Measurements from ENCODE around the gene DIPK1A.
"Not testable (repeated sequence)": the region's sequence is repeated elsewhere in the genome, so short reads cannot be mapped to it uniquely, and the experiment has no call there.

DIPK1A gene

DNA sequence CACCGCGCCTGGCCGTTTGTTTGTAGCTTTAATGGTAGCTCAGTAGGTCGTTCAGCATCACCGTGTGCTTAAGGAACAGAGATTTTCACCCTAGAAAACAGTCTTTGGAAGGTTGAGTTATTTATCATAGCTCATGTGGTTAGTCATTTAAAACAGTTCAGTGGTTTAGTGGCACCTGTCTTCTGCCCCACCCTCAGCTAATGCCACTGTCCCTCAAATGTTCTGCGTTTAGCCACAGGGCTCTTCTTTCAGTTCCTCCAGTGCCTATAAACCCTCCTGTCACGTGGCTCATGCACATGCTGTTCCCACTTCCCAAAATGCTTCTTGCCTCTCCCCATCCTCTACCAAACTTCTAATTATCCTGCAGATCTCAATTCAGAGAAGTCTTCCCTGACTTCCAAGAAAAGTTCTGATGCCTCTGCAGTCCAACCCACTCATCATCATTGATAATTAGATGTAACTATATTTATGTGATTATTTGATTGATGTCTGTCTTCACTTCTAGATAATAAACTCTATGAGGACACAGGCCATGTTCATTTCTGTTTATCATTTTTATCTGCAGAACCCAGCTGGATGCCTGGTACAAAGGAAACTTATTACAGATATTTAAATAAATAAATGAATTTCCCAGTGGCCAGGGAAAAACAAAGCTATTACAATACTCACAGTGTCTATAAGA is 14.4 kb upstream of the DIPK1A start:
- peak; percentile 41 to 50 (median 43) for DNase-seq

DNA sequence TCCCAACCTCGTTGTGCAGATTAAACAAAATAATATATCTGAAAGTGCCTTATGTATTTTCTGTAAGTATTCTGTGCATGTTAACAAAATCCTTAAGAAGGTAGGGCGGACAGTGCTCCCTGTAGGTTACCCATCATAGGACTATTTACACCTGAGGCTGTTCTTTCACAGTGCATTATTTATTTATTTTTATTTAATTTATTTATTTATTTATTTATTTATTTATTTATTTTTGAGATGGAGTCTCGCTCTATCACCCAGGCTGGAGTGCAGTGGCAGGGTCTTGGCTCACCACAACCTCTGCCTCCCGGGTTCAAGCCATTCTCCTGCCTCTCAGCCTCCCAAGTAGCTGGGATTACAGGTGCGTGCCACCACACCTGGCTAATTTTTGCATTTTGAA is 12.8 kb upstream of the DIPK1A start:
- DNase-seq: not testable (repeated sequence)

DNA sequence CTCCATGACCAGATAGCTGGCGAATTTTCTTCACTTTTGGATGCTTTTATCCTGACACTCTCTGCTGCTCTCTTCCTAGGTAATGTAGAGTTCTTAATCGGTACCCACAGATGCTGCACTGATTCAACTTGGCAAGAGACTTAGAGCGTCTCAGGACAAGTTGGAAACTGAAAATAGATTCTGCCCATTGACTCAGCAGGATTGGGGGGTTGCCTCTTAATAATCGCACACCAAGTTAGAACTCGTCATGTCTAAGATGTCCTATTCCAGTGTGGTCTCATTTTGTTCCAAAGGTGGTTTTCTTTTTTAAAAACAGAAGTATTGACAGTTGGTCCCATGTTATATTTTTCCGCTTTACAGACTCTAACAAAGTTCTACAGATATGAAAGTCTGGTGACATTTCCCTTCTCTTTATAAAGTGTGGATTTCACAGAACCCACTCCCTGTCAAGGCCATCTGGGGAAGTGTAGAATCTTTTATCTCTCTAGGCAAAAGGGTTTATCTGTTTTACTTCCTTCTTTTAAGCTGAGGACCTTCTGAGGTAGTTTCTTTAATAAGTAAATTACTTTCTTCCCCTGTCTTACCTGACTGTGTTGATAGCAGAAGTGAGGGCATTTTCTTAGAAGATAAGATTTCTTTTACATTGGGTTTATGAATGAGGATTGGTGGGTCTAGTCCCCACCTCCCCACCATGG is 12.1 kb upstream of the DIPK1A start:
- DNase-seq: peak; percentile 51 to 75 (median 65)

DNA sequence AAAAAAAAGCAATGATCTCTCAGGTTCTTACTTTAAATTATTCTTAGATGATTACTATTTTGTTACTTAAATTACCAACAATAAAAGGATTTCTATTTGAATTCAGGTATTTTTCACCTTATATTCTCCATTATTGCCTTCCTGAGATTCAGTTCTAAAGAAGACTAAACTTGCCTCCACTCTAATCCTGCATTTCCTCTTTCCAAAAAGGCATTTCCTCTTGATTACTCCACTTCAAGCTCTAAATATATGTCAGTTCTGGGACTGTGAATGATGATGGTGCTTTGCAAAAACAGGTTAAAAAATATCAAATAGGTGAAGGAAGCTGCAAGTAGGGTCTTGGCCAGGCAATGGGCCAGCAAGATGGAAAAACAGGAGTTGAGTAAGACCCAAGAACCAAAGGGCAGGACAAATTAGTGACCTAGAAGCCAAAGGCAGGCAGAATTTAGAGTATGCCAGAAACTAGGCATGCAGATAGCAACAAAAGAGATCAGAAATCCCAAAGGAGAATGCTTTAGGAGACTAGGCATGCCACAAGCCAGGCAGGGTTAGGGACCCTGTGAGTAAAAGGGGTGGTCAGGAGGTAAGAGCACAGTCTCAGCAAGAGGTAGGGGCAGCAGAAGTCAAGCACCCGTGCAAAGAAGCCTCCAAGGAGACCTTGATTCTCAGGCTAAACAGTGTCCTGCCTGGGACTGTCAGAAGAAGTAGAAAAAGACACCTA is 11.3 kb upstream of the DIPK1A start:
- peak in 2 of 3 donors; percentile 38 to 48 for DNase-seq

DNA sequence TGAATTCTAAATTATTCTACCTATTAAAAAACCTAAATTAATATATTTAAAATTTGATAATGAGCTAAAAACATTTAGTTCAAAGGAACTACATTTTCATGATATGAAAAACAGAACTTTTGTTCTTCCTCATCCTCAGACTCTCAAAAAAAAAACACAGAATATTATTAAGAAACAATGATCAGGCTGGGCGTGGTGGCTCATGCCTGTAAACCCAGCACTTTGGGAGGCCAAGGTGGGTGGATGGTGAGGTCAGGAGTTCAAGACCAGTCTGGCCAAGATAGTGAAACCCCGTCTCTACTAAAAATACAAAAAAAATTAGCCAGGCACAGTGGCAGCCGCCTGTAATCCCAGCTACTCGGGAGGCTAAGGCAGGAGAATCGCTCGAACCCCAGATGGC is 10.7 kb upstream of the DIPK1A start:
- not testable (repeated sequence) for DNase-seq

DNA sequence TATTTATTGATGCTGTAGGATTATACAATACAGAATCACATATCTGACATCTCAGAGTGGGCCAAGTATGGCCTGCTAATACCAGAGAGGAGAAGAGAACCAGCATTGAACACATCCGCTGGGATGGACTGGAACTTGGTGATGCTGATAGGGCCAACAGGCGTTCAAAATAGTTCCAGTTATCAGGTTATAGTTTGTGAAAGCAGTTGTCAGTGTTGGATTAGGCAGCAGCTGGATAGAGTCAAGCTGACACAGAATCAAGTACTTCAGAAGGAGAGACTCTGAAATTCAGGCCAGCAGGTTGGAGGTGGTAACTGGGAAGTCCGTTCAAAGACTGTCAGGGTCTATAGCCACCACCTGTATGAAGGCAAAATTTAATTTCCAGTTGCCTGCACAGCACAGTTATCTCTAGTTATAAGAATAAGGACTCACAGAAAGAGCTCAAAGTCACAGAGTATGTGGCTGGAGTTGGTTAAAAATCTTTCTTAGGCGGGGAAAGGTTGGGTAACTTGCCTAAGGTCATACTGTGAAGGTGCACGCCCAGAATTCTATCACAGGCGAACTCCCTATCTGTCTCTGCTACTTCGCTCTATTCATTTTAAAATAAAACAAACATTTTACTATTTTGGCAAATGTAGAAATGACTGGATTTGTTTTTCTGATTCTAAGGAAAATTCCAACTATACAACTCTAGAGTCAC is 9.9 kb upstream of the DIPK1A start:
- DNase-seq: no peak

DNA sequence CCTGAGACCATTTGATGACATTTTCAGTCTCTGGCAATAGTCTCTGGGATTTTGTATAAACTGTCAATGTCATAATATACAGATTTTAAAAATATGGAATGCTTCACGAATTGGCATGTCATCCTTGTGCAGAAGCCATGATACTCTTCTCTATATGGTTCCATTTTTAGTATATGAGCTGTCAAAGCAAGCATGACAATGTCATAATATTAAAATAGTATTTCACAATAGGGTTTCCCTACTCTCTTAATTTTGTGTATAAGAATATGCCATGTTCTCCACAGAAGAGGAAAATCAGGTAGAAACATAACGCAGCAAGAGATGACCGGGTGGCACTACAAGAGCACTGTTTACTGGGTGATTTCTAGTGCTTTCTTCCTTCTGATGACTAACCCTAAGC is 8.3 kb upstream of the DIPK1A start:
- peak in 2 of 3 donors; percentile 50 to 52 for DNase-seq

DNA sequence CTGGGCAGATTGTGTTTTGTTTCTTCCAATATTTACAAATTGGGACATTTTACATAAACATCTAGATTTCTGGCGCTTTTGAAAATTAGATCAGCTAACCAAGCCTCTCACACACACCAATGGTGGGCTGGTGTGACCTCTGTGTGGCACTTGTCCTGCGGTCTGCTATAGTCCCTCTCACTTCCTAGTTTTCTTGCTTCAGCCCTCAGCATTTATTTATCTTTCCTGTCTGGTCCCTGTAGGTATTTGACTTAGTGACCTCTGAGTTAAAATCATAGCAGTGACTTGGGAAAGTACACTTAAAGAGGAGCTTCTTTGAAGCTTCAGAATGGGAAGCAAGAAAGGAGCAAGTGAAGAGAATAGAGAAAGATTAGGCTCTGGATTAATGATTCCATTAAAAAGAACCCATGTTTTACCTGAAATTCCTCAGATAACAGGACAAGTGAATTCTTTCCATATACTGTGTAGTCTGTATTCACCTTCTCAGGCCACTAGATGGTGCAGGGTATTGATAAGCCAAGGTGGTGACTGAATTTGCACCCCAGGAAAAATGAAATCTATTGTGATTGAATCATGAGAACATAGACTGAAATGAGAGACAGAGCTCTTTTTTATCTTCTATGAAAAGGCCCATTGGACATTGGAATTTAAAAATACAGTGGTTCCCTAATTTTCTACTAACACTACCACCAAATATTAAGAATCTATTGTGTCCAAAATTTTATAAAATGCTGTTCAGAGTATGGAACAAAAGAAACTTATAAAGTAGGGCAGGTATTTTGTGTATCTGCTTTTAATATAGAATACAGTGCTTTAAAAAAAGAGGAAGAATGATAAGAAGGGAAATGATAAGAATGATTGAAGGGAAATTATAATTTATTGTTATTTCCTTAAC is 7.1 kb upstream of the DIPK1A start:
- peak; percentile 27 to 38 (median 28) for DNase-seq

DNA sequence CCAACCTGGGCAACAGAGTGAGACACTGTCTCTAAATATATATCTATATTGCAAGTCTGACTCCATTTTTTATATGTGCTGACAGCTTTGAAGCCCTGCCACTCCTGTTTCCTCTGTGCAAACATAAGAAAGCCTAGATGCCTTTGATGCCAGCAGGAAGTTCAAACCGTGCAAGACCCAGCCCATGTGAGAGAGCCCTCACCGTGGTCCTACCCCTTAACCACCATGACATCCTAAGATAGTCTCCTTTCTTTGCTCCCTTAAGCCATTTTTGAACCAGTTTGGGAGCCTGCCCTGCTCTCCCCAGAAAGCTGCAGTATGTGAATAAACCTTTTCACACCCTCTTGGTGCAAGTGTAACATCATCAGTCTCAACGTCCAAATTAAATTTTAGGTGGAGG is 3.7 kb upstream of the DIPK1A start:
- DNase-seq: no peak

DNA sequence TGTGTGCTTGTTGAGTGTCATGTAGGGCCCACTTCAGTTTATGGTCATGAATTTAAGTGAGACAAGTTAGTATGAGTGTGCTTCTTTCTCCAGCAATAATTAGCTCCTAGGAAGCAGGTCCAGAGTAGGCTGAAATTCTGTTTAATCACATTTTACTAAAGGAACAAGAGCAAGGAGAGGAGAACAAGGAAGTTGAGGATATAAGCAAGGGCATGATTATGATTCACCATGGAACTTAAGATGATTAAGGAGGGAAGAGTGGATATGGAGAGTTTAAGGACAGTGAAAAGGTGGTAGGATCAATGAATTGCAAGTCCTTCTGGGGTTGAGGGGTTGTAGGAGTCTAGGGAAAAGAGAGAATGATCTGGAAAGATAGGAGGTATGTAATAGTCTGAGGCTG is 3.1 kb upstream of the DIPK1A start:
- DNase-seq: peak; percentile 28 to 66 (median 64)

DNA sequence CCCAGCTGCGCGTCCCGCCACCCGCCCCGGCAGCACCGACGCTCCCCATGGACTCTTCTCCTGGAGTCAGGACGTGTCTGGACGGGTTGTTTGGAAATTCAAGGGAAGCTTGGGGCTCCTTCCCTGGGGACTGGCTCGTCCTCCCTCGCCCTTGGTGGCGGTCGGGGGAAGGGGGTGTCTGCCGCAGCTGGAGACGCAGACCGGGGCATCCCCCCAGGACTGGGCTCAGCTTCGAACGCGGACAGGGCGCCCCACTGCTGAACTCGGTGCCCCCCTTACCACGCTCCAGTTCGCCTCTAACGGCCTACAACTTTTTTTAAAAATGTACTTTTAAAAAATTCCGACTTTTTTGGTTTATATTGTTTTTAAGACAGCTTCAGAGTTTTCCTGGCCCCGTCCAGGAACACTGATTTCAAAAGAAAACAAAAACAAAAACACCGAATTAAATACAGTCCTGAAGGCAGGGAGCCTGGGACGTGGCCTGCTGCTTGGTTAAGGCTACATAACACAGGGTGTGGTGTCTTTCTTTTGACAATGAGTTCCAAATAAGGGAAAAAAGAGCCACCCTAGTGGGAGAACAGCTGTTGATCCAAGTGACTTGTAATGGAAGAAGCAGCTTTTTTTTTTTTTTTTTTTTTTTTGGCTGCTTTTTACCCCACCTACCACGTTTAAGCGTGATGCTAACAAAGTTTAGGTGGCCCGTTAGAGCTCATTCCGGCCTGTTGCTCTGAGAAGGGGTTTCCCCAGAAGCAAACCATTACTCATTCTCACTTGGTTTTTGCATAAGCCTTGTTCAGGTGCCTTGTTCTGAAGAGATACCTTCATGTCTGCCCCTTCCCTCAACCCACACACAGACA is 862 bp upstream of the DIPK1A start:
- DNase-seq: peak; percentile 56 to 63 (median 62)

DNA sequence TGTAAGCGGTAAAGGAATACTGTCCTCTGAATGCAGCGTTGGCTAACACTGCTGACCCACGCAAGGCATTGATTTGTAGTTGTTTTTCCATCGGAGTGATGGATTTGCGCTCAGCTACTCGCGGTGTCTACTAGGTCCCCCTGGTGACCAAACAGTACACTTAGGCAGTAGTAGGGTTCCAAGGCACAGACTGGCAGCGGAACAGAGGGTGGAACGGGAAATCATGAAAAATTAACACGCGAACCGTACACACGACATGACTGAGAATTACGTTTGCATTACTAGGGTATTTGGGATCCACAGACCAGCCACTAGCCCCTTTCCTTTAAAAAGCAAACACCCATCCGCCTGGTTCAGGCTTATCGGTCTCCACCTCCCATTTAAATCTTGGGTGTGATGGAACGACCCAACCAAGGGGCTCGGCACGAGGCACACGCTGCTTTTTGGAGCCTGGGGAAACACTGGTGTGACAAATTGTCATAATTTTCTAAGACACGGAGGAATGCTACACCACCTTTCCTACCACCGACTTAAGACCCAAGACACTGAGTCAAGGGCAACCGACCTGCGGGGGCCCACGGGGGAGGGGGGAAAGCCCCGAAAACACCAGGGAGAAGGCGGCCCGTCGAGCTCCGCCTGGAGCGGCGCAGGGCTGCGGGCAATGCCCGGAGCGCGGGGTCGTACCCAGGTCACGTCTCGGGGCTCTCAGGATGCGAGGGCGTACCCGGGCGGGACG is 699 bp downstream of the DIPK1A start:
- peak; percentile 79 to 87 (median 82) for DNase-seq

DNA sequence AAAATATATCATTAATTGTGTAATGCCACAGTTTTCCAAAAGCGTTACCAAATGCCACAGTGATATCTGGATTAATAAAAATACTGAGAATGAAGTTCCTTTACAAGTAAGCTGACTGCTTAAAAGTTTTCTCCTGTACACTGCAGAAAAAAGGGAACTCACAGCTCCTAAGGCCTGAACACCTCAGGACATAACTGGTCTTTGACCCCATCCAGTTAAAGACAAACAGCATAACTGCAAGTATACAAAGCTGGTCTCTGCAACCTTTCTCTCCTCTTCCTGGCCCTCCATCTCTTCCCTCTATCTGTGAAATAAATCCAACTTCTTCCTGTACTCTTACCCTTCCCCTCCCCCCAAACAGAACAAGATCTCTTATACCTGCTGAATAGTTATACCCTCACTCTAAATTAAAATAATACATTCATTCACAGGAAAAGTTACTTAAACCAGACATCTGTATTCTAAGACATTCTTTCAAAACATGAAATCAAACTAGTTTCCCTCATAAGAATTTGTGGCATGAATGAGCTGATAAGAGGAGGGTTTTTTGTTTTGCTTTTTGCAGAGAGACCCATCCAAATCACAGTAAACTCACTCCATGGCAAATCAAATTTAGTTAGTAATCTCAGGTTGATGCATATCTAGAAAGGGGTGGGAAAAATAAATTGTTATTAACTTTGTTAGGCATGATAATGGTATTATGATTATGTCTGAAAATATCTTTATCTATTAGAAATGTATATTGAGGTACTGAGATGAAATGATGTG is 2.9 kb downstream of the DIPK1A start:
- DNase-seq: no peak

DNA sequence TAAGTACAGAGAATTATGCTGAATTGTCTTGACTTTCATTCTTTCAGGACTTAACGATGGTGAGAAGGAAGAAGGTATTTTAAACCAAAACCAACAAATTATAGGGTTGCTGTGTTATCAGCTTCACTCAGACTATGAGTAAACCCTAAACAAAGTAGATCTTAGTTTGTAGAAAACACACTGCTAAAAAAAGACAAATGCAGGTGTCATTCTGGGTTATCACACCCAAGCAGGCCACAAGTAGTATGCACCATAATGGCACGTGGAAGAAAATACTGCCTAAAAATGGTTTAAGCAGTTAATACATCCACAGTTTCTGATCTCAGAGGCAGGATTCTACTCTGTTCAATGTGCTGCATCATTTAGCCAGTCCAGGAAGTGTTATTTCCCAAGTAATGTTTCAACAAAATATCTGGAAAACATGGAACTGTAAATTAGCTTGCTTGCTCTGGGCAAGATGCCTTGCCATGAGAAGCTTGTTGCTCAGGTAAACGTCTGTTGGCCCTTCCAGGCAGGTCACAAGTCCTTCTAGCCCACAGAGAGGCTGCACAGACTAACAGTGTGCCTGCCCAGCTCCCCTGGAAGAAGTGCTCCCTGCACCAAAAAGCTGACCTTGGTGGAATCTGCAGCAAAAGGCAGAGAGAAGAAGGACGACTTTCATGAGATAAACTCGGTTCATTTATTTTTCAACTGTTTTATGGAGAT is 4.1 kb downstream of the DIPK1A start:
- DNase-seq: no peak

DNA sequence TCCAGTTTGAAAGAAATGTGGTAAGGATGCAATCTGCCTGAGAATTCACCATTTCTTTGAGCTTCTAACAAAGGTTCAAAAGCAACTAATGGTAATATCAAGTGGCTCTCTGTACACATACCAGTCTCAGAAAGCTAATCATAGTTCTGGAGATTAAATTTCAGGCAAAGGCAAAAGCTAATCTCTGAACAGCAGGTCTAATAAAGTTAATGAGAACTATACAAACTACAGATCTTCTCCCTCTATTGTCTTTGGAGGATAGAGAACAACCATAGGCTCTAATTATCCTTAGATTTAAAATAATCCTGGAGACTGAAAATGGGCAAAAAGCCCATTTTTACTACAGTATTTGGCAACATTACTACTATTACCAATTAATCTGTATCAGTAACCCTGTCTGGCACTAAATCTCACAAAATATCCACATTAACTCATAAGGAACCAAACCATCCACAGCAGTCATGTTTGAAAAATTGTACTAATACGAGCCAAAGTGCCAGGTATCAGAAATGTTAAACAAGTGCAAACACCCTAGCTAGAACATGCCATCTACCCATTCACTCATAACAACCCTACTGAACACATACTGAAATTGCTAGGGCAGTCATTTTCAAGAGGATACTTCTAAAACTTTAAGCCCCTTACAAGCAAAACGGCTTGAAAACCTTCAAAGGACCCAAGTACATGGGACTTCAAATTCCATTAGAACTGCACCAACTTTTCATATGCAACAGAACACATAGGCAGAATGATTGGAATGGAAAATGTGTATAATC is 4.8 kb downstream of the DIPK1A start:
- no peak for DNase-seq

DNA sequence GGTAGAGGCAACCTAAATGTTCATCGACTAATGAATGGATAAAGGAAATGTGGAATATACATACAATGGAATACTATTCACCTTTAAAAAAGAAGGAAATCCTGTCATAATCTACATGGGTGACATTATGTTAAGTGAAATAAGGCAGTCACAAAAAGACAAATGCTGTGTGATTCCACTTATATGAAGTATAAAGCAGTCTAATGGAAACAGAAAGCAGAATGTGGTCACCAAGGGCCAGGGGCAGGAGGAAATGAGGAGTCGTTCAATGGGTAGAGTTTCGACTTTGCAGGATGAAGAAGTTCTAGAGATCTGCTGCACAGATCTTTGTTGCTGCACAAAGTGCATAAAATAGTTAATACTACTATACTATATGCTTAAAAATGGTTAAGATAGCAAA is 7.8 kb downstream of the DIPK1A start:
- DNase-seq: peak; percentile 66 to 75 (median 66)

DNA sequence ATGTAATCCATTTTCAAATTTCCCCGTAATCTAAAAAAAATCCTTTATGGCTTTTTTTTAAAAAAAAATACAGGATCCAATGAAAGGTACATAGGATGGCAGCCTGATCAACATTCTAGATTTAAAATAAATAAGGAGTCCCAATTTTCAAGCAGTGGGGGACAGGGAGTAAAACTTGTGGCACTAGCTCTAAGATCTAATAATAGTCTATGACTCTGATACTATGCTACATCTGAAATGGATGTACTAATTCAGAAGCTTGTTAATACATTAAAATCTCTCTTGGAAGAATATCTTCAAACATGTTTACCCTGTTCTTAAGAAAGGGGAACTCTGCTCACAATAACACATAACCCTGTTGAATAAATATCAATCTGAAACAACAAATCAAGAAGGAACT is 8.5 kb downstream of the DIPK1A start:
- DNase-seq: no peak

DNA sequence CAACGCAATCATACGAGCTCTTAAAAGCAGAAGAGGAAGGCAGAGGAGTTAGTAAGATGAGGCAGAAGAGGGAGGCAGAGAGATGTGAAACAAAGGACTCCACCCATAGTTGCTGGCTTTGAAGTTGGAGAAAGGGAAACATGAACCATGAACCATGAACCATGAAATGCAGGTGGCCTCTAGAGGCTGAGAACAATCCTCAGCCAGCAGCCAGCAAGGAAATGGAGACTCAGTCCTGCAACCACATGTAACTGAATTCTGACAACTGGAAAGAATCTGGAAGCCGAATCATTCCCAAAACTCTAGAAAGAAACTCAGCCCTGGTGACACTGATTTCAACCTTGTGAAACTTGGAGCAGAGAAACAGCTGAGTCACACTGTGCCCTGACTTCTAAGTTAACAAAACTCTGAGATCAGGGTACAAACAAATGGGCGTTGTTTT is 10.1 kb downstream of the DIPK1A start:
- DNase-seq: peak; percentile 62 to 78 (median 75)
